MM.1S (cell line): ENCODE data around the gene THAP12.

Experiments used
- DNase-seq: peaks from one replicate; pipeline ENCODE4 v3.0.0-alpha.2; 2015
- H2AFZ ChIP-seq: fragments of 300-600 bp; sonication (generic); 2 replicates; pipeline ENCODE4 v1.6.0; 2016; ENCODE audit warnings: antibody characterized with exemption, low read length
- H3F3A ChIP-seq: fragments of 300-600 bp; sonication (generic); 2 replicates; pipeline ENCODE4 v1.6.1; 2016; ENCODE audit warnings: mild to moderate bottlenecking, antibody characterized with exemption, low read length, moderate library complexity, mixed read lengths; ENCODE audit not compliant: insufficient read depth
- H3K27ac ChIP-seq: fragments of 300-600 bp; sonication (generic); 2 replicates; pipeline ENCODE4 v1.5.1; 2016; ENCODE audit warnings: mild to moderate bottlenecking, low read length
- H3K27me3 ChIP-seq: fragments of 300-600 bp; sonication (generic); replicated peaks from 2 replicates; pipeline ENCODE4 v1.6.0; 2016; ENCODE audit warnings: low read length; ENCODE audit not compliant: insufficient read depth
- H3K36me3 ChIP-seq: fragments of 300-600 bp; sonication (generic); replicated peaks from 2 replicates; pipeline ENCODE4 v1.6.1; 2016; ENCODE audit warnings: mild to moderate bottlenecking, low read length, mixed read lengths; ENCODE audit not compliant: insufficient read depth
- H3K4me1 ChIP-seq: fragments of 300-600 bp; sonication (generic); 2 replicates; pipeline ENCODE4 v1.6.1; 2016; ENCODE audit warnings: low read length, mixed read lengths
- H3K4me2 ChIP-seq: fragments of 300-600 bp; sonication (generic); 2 replicates; pipeline ENCODE4 v1.6.0; 2016; ENCODE audit warnings: low read depth, low read length
- H3K4me3 ChIP-seq: fragments of 300-600 bp; sonication (generic); 2 replicates; pipeline ENCODE4 v1.5.1; 2016; ENCODE audit warnings: low read length, mixed read lengths
- H3K79me2 ChIP-seq: fragments of 300-600 bp; sonication (generic); 2 replicates; pipeline ENCODE4 v1.6.1; 2016; ENCODE audit warnings: mixed run types, low read length, mixed read lengths
- H3K9ac ChIP-seq: fragments of 300-600 bp; sonication (generic); 2 replicates; pipeline ENCODE4 v1.6.1; 2016; ENCODE audit warnings: low read length, mixed read lengths
- H3K9me2 ChIP-seq: fragments of 300-600 bp; sonication (generic); replicated peaks from 2 replicates; pipeline ENCODE4 v1.6.1; 2016; ENCODE audit warnings: mild to moderate bottlenecking, low read length, mixed read lengths; ENCODE audit not compliant: insufficient read depth
- H3K9me3 ChIP-seq: fragments of 300-600 bp; sonication (generic); replicated peaks from 2 replicates; pipeline ENCODE4 v1.6.1; 2016; ENCODE audit warnings: mild to moderate bottlenecking, low read length, mixed read lengths; ENCODE audit not compliant: insufficient read depth
- H4K20me1 ChIP-seq: fragments of 300-600 bp; sonication (generic); 2 replicates; pipeline ENCODE4 v1.6.1; 2016; ENCODE audit warnings: mild to moderate bottlenecking, low read length, moderate library complexity, mixed read lengths; ENCODE audit not compliant: insufficient read depth
- CTCF ChIP-seq: fragments of 300-600 bp; sonication (generic); IDR thresholded peaks from 2 replicates; pipeline ENCODE4 v1.5.1; 2016; ENCODE audit warnings: antibody characterized with exemption, low read length, mixed read lengths
- EZH2 ChIP-seq: fragments of 300-600 bp; sonication (generic); optimal IDR thresholded peaks from 2 replicates; pipeline ENCODE3; 2017; ENCODE audit warnings: low read depth, mild to moderate bottlenecking, antibody characterized with exemption, low read length, mixed read lengths
- EZH2phosphoT487 ChIP-seq: fragments of 300-600 bp; sonication (generic); IDR thresholded peaks from 2 replicates; pipeline ENCODE4 v1.6.1; 2018; ENCODE audit warnings: antibody characterized with exemption, low read length

Gene THAP12

DNA sequence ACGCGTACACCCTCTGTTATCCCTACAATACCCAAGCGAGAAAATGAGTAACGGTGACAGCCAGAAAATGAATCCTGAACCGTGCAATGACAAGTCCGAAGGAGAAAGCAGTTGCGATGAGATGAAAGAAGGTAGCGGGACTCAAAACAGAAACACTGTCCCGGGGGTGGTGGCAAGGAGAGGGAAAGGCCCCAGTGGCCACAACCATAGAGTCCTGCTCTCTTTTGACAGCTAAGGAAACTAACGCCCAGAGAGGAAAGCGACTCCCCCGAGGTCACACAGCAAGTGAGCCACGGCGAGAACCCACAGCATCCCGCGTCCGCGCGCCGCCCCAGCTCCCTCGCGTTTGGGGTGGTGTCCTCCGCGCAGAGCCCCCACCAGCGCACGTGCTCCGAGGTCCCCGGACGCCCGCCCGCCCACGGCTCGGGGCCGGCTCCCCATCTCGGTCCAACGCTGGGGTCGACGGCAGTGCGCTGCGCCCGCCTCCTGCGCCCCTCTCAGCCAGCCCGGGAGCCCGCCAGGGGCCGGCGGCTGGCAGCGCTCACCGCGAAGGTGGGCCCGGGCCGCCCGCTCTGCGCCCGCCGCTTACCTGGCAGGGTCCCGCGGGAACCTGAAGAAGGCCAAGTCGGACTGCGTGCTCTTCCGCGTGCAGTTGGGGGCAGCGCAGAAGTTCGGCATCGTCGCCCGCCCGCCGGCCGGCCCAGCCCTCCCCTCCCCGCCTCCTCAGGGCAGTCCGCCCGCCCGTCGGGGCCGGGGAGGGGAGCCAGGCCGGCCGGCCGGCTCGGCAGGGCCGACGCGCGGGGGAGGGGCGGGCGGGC is 564 bp downstream of the THAP12 start:
- no peak for TF ChIP-seq EZH2
- no peak for TF ChIP-seq CTCF
- TF ChIP-seq EZH2phosphoT487 = no peak

DNA sequence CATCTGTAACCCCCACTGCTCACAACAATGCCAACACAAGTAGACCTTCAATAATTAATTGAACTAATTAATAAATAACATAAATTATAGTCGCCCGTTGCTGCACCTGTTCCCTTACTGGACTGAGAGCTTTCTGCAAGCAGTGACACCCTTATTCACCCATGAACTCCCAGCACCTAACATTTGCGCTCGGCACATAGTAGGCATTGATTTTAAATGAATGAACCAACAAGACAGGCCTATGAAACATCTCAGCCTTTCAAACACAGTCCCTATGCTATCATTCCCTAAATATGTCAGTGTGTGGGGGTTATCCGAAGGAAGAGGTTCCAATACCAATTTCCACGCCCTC is 1.1 kb downstream of the THAP12 start:
- H3K9me2 ChIP-seq = no peaks in the 10 kb centered on the region
- DNase-seq = no peak
- no peak overlapping the region for H3K27ac ChIP-seq
- no peaks in the 10 kb centered on the region for H3K9me3 ChIP-seq
- no peaks in the 10 kb centered on the region for H3K36me3 ChIP-seq
- peak overlapping the region; percentile 38; the same call in 1 of the 2 replicates for H2AFZ ChIP-seq
- H4K20me1 ChIP-seq = peaks cover 25% of the 10 kb centered on the region
- peak overlapping the region; percentile 83 for H3K4me2 ChIP-seq
- H3K9ac ChIP-seq = peak overlapping the region; percentile 68
- no peaks in the 10 kb centered on the region for H3K27me3 ChIP-seq
- peaks cover 19% of the 10 kb centered on the region for H3F3A ChIP-seq
- peaks cover 37% of the 10 kb centered on the region for H3K4me1 ChIP-seq
- H3K4me3 ChIP-seq = peak overlapping the region; percentile 73
- peaks cover 73% of the 10 kb centered on the region for H3K79me2 ChIP-seq
- no peak for TF ChIP-seq CTCF
- no peak for TF ChIP-seq EZH2
- TF ChIP-seq EZH2phosphoT487 = no peak

More for the DNA sequence above, 564 bp downstream of the THAP12 start:
- Histone ChIP-seq H3F3A (peaks cover 19% of the 10 kb centered on the region), H3K9me3 (no peaks in the 10 kb centered on the region), H3K4me1 (peaks cover 37% of the 10 kb centered on the region), H4K20me1 (peaks cover 20% of the 10 kb centered on the region), H3K4me2 (peak overlapping the region; percentile 83), H3K79me2 (peaks cover 68% of the 10 kb centered on the region), H2AFZ (peak overlapping the region; percentile 38), H3K27ac (peak overlapping the region; percentile 28; the same call in 1 of the 2 replicates), H3K36me3 (no peaks in the 10 kb centered on the region), H3K4me3 (peak overlapping the region; percentile 73), H3K9me2 (no peaks in the 10 kb centered on the region), H3K9ac (peak overlapping the region; percentile 68), H3K27me3 (no peaks in the 10 kb centered on the region)
- peak; percentile 40 for DNase-seq

GRCh38 chr11:76376746-76377558 is 4.0 kb downstream of the THAP12 start:
- no peak overlapping the region for H2AFZ ChIP-seq
- H3K4me3 ChIP-seq = no peak overlapping the region
- peaks cover 25% of the 10 kb centered on the region for H3K4me1 ChIP-seq
- DNase-seq = peak; percentile 26
- H3K27ac ChIP-seq = no peak overlapping the region
- H3K9me2 ChIP-seq = no peaks in the 10 kb centered on the region
- H3K79me2 ChIP-seq = peaks cover 89% of the 10 kb centered on the region
- TF ChIP-seq EZH2 (no peak), CTCF (no peak), EZH2phosphoT487 (no peak)
- peaks cover 41% of the 10 kb centered on the region for H4K20me1 ChIP-seq
- H3K9me3 ChIP-seq = no peaks in the 10 kb centered on the region
- no peak overlapping the region for H3K9ac ChIP-seq
- H3K27me3 ChIP-seq = no peaks in the 10 kb centered on the region
- H3K36me3 ChIP-seq = no peaks in the 10 kb centered on the region
- H3F3A ChIP-seq = peaks cover 18% of the 10 kb centered on the region
- H3K4me2 ChIP-seq = peak overlapping the region; percentile 31
